Vagina (tissue), 2 donors: ENCODE results near the gene MID1.

Experiments
- POLR2A ChIP-seq, 2 donors: fragments of 450-650 bp; IDR thresholded peaks; one replicate each; pipeline ENCODE4 v1.6.1; 2017; ENCODE audit warnings: antibody characterized with exemption in 2 of 2, mild to moderate bottlenecking in 2 of 2, moderate library complexity in 2 of 2
- POLR2AphosphoS5 ChIP-seq, 2 donors: sonication (generic); formaldehyde crosslinking; IDR thresholded peaks; one replicate each; pipeline ENCODE4 v1.9.0; 2017; ENCODE audit warnings: antibody characterized with exemption in 2 of 2, mild to moderate bottlenecking in 2 of 2, low read depth in 1 of 2; ENCODE audit not compliant: insufficient read depth in 1 of 2
- TF ChIP-seq, protein P1 (sequence below), 3 experiments: fragments of 450-650 bp in 2 of 3; fragments of 200-600 bp in 1 of 3; sonication (generic) in 1 of 3; IDR thresholded peaks; one replicate each; pipeline ENCODE4 v1.5.1; 2017 to 2019; ENCODE audit warnings: antibody characterized with exemption in 3 of 3, mild to moderate bottlenecking in 2 of 3, moderate library complexity in 2 of 3

DNA sequence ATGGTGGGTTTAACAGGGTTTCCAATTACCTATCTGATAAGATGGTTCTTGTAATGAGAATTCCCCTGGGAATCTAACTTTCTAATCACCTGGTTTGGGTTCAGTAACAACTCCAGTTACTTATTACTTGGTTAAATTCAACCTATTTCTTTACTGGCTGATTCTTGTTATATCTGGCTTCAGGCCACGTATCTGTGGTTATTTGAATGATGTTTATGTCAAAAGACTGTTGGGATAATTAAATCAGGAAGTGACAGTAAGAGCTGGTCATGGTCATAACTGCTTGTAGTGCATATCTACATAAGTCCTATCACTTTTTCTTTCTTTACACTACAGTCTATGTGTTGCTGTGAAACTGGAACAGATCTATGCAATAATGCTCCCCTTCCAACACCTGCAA, 108.1 kb downstream of the MID1 start:
- TF ChIP-seq POLR2A (IDR thresholded peaks at IDR 0.05): no peak
- TF ChIP-seq, protein P1, sequence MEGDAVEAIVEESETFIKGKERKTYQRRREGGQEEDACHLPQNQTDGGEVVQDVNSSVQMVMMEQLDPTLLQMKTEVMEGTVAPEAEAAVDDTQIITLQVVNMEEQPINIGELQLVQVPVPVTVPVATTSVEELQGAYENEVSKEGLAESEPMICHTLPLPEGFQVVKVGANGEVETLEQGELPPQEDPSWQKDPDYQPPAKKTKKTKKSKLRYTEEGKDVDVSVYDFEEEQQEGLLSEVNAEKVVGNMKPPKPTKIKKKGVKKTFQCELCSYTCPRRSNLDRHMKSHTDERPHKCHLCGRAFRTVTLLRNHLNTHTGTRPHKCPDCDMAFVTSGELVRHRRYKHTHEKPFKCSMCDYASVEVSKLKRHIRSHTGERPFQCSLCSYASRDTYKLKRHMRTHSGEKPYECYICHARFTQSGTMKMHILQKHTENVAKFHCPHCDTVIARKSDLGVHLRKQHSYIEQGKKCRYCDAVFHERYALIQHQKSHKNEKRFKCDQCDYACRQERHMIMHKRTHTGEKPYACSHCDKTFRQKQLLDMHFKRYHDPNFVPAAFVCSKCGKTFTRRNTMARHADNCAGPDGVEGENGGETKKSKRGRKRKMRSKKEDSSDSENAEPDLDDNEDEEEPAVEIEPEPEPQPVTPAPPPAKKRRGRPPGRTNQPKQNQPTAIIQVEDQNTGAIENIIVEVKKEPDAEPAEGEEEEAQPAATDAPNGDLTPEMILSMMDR (IDR thresholded peaks at IDR 0.05): no peak
- TF ChIP-seq POLR2AphosphoS5 (IDR thresholded peaks at IDR 0.05; ENCODE audit: insufficient read depth in 1 of 2, low read depth in 1 of 2): no peak
